GM08714 (cell line): Measurements from ENCODE around the gene SERPINI1.

Source experiments
- H3K4me3 ChIP-seq: fragments of 200-500 bp; sonication (Bioruptor generic); 2 replicates; pipeline ENCODE4 v1.5.1; 2014; ENCODE audit warnings: mild to moderate bottlenecking, low read length, inconsistent platforms
- ZNF274 ChIP-seq: IDR thresholded peaks from 2 replicates; pipeline ENCODE4 v1.6.1; 2012; ENCODE audit warnings: mild to moderate bottlenecking, low read depth, low read length

The SERPINI1 gene

DNA sequence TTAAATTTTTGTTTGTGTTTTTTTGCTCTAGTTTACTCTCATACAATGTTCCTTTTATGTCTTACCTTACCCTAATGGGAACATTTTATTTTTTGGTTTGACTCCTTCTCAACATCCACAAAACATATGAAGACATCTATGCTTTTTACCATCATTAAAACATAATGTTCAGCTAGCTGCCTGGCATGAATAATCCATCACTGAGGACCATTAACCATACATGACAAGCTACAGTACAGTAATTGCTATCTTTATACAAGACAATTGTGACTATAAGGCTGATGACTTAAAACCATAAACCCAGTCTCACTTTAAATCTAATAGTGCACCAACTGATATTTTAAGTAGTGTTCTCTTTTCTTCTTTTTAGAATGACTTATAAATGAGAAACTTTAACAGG, 13.7 kb downstream of the SERPINI1 start:
- TF ChIP-seq ZNF274, result no peak
- no peak overlapping the region for H3K4me3 ChIP-seq

GRCh38 chr3:167749728-167750127, 14.2 kb downstream of the SERPINI1 start:
- TF ChIP-seq ZNF274, result no peak
- no peak overlapping the region for H3K4me3 ChIP-seq

- no peak overlapping the region for H3K4me3 ChIP-seq
- no peak for TF ChIP-seq ZNF274
Observed at GRCh38 chr3:167750272-167750971, 14.9 kb downstream of the SERPINI1 start.

DNA sequence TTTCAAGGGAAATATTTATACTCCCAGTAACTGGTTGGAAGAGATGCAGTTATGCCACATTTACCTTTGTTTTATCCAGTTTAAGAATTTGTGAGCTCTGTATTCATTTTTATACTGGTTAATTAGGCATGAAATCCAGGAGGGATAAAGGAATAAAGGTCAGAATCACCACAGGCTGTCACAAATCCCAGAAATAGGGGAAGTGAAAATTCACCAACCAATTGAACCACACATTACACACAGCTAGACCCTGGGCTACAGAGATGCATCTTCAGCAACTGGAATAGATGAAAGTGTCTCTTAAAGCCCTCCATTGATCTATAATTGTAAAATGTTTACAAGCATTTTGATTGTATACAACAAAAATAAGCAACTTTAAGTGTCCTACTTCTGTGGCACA, 18.5 kb downstream of the SERPINI1 start:
- no peak overlapping the region for H3K4me3 ChIP-seq
- no peak for TF ChIP-seq ZNF274

- TF ChIP-seq ZNF274, result no peak
- H3K4me3 ChIP-seq, result no peak overlapping the region
Observed at GRCh38 chr3:167761302-167761701, 25.8 kb downstream of the SERPINI1 start.

DNA sequence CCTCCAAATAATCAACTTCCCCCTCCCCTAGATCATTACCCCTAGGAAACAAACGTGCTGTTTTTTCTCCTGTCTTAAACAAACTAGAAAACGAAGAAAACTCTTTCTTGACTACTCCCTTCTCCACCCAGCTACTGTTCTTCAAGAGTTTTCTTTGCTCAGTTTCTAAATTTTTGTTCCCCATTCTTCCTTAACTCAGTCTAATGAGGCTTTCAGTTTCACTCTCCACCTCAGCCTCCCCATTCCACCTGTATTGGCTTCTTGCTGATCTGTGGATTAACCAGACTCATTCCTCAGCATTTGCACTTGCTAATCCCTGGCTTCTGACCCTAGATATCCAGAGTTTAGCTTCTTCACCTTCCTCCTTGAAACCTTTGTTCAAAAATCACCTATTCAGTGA, 26.8 kb downstream of the SERPINI1 start:
- no peak overlapping the region for H3K4me3 ChIP-seq
- no peak for TF ChIP-seq ZNF274

DNA sequence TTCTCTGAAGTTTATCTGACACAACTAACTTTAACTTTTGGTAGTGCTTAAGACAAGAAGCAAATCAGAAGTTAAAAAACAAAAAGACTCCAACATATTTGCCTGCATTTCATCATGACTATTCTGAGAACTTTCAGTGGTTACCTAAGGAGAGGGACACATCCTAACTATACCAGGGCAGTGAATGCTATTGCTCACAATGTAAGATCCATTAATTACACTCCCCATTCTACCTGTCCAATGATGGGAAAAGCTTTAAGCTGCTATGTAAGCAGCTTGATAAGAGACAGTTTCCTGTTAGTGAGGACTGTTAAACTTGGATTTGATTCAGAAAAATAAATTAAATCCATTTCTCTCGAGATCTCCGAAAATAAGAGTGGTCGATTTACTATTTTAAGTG, 37.5 kb downstream of the SERPINI1 start:
- TF ChIP-seq ZNF274, result no peak
- H3K4me3 ChIP-seq, result no peak overlapping the region

DNA sequence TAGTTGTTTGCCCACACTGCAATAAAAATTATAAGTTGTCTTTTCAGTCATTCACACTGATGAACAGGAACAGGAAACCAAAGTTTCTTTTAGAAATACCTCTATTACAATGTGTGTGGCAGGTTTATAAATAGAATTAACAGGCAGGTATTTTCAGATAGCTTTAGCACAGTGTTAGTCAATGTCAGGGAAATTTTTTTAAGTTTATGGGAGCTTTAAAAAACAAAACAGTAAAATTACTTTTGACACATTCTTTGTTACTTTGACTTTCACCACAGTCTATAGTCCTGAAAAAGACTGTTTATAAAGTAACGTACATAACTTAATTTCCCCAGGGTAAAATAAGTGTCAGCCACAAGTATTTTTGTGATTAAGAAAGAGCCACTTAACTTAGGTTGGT, 38.1 kb downstream of the SERPINI1 start:
- TF ChIP-seq ZNF274, result no peak
- H3K4me3 ChIP-seq, result no peak overlapping the region

GRCh38 chr3:167776066-167776685, 40.7 kb downstream of the SERPINI1 start:
- no peak overlapping the region for H3K4me3 ChIP-seq
- no peak for TF ChIP-seq ZNF274

DNA sequence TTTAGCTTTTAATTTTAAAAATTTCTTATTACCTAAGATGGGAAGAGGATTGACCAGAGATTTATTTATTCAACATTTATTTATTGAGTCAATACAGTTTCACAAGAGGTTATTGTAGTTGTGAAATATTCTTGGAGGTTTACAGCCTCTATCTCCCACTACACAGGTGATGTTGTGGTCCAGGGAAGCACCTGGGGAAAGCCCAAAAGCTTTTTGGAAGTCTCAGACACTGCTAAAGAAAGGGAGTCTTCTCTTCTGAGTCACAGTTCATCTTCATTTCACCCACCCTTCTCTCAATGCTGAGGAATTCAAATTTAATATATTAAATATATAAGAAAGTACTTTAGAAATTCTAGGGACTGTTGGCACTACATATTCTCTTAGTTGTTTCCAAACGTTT, 41.8 kb downstream of the SERPINI1 start:
- H3K4me3 ChIP-seq, result no peak overlapping the region
- TF ChIP-seq ZNF274, result no peak

DNA sequence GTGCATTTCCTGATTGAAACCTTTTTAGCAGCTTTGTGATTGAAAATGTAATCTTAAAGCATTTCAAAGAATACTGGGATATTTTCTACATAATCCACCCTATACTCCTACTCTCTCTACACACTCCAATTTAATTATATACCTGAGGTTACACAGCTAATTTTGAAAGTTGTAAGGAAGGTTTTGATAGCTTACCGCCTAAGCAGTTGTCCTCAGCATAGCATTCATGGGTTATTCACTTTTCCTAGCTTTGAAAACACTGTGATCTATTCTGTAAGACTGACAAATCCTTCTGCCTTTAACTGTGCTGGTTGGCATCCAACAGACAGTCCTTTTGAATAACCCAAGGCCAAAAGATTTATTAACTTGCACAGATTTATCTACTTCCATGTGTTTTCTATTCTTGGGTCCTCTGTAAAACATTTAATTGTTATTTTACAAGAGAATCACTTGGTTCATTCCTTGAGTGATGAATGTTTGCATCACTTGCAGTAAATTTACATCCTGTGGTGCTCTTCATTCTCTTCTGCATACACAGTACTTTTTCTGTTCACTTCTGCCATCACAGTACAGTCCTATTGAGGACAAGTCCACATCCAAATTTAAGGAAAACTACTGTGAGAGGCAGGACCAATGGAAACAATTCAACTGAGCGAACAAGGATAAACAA, 44.8 kb downstream of the SERPINI1 start:
- no peak overlapping the region for H3K4me3 ChIP-seq
- TF ChIP-seq ZNF274, result no peak

GRCh38 chr3:167783781-167784180, 48.3 kb downstream of the SERPINI1 start:
- H3K4me3 ChIP-seq, result no peak overlapping the region
- no peak for TF ChIP-seq ZNF274

- no peak overlapping the region for H3K4me3 ChIP-seq
- no peak for TF ChIP-seq ZNF274
Observed at GRCh38 chr3:167785790-167786189, 50.3 kb downstream of the SERPINI1 start.

- no peak overlapping the region for H3K4me3 ChIP-seq
- TF ChIP-seq ZNF274, result no peak
Observed at GRCh38 chr3:167787440-167787839, 51.9 kb downstream of the SERPINI1 start.

DNA sequence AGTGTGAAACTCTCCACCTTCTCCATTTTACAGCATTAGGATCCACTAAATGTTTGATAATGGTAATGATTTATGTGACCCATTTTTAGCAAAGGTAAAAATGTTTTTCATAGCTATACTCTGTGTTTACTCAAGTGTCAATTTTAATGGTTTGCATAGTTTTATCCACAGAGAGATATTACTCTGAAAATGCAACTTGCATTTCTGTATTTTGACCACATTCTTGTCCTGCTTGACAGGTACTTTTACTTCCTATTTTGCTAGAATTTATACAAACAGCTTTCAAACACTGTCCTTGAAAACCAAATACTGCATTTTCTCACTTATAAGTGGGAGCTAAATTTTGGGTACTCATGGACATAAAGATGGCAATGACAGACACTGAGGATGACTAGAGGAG, 62.9 kb downstream of the SERPINI1 start:
- no peak for TF ChIP-seq ZNF274
- no peak overlapping the region for H3K4me3 ChIP-seq

DNA sequence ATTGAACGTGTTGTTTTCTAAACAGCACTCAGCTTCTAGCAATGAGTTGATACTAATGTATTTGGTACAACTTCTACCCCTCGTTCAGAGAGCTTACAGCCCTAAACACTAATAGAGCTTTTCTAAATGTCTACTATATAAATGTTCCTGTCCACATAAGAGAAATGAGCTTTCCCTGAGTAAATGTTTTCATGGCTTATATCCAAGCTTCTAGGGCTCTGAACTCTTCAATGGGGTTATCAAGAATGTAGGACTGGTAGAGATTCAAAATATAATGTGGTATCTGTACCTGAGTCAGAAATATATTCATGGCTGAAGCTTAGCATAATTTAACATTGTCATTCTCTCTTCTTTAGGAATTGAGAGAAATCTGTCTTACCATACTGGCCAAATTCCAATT, 73.4 kb downstream of the SERPINI1 start:
- no peak for TF ChIP-seq ZNF274
- H3K4me3 ChIP-seq, result no peak overlapping the region
